ENCODE data around the gene VTCN1.

DNA sequence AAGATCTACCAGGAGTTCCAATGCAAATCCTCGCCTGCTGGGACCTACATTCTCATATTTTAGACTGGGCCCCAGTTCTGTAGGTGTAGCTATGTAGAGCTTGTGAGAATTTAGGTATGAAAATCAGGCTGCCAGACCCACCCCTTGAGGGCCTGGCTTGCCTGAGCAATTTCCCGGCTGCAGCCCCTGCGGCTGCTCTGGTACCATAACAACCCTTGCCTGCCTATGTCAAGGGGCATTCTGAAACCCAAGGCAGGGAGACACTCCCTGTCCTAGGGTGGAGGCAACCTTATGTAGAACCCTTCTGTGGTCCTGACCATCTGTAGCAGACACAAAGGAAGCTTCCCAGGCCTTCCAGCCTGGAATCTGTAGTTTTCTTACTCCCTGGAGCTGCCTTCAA lies 28.4 kb downstream of the VTCN1 start:
- TF ChIP-seq EZH2phosphoT487 (IDR thresholded peaks at IDR 0.05; ENCODE audit: borderline replicate concordance, low read length): no peak
- TF ChIP-seq, protein P1, sequence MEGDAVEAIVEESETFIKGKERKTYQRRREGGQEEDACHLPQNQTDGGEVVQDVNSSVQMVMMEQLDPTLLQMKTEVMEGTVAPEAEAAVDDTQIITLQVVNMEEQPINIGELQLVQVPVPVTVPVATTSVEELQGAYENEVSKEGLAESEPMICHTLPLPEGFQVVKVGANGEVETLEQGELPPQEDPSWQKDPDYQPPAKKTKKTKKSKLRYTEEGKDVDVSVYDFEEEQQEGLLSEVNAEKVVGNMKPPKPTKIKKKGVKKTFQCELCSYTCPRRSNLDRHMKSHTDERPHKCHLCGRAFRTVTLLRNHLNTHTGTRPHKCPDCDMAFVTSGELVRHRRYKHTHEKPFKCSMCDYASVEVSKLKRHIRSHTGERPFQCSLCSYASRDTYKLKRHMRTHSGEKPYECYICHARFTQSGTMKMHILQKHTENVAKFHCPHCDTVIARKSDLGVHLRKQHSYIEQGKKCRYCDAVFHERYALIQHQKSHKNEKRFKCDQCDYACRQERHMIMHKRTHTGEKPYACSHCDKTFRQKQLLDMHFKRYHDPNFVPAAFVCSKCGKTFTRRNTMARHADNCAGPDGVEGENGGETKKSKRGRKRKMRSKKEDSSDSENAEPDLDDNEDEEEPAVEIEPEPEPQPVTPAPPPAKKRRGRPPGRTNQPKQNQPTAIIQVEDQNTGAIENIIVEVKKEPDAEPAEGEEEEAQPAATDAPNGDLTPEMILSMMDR (IDR thresholded peaks at IDR 0.05; ENCODE audit: low read depth, low read length, poor library complexity, severe bottlenecking): no peak

Data from DOHH2 (cell line).